ENCODE data around the gene RANGAP1. TPM values are rescaled to one million over a fixed set of nuclear protein-coding genes. Genes with fewer than 3 reads are reported as not detected.

RANGAP1 gene
- total RNA-seq, 1 experiment from 2014 or later = 177 TPM

DNA sequence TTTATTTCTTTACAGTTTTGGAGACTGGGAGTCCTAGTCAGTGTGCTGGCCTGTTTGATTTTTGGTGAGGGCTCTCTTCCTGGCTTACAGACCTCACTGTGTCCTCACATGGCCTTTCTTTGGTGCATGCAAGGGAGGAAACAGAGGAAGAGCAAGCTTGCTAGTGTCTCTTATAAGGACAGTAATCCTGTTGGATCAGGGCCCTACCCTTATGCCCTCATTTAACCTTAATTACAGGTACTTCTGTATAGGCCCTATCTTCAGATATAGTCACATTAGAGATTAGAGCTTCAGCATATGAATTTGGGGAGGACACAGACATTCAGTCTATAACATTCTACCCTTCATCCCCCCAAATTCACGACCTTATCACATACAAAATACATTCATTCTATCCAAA lies 29.6 kb upstream of the RANGAP1 start:
- Histone ChIP-seq H3K4me1 (ENCODE audit: insufficient read depth, low read length, poor library complexity, severe bottlenecking) (no peaks in the 10 kb centered on the region), H3K27me3 (replicated peaks; ENCODE audit: insufficient read depth, low read depth, low read length, poor library complexity) (no peaks in the 10 kb centered on the region), H3K27ac (ENCODE audit: low read depth, low read length, poor library complexity, severe bottlenecking) (no peak overlapping the region), H3K36me3 (ENCODE audit: insufficient read depth, low read length, poor library complexity, severe bottlenecking) (no peaks in the 10 kb centered on the region), H3K9me3 (ENCODE audit: low read depth, low read length, poor library complexity, severe bottlenecking) (no peaks in the 10 kb centered on the region), H3K4me3 (ENCODE audit: low read depth, low read length, poor library complexity, severe bottlenecking) (no peak overlapping the region)
- POLR2A ChIA-PET (ENCODE audit: low non-redundant PET) = no interaction called here
- intact Hi-C loops (cut with micrococcal nuclease; ENCODE audit: unreplicated experiment) = no loop called here
- TF ChIP-seq EZH2 (IDR thresholded peaks at IDR 0.05; ENCODE audit: borderline replicate concordance, low read depth, low read length, poor library complexity, severe bottlenecking) = no peak
- TF ChIP-seq, protein P1, sequence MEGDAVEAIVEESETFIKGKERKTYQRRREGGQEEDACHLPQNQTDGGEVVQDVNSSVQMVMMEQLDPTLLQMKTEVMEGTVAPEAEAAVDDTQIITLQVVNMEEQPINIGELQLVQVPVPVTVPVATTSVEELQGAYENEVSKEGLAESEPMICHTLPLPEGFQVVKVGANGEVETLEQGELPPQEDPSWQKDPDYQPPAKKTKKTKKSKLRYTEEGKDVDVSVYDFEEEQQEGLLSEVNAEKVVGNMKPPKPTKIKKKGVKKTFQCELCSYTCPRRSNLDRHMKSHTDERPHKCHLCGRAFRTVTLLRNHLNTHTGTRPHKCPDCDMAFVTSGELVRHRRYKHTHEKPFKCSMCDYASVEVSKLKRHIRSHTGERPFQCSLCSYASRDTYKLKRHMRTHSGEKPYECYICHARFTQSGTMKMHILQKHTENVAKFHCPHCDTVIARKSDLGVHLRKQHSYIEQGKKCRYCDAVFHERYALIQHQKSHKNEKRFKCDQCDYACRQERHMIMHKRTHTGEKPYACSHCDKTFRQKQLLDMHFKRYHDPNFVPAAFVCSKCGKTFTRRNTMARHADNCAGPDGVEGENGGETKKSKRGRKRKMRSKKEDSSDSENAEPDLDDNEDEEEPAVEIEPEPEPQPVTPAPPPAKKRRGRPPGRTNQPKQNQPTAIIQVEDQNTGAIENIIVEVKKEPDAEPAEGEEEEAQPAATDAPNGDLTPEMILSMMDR (conservative IDR thresholded peaks at IDR 0.05; ENCODE audit: low read depth, low read length) = no peak
- CTCF ChIA-PET = no interaction called here
- no peak for DNase-seq (ENCODE audit: low spot score)
- no TSS peak for BruUV-seq (replicated peaks)

DNA sequence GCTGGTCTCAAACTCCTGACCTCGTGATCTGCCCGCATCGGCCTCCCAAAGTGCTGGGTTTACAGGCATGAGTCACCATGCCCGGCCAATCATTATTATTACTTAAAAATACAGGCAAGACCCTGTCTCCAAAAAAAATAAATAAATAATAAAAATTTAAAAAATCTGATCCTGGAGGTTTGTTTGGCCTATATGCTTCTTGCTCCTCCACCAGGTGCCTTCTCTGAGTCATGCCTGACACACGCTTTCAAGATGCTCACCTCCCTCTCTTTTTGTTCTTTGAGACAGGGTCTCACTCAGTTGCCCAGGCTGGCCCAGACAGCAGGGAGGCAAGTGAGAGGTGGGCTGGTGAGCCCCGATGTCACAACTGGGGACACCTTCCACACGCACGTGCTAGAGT lies 28.8 kb upstream of the RANGAP1 start:
- Histone ChIP-seq H3K9me3 (ENCODE audit: low read depth, low read length, poor library complexity, severe bottlenecking) (no peaks in the 10 kb centered on the region), H3K4me1 (ENCODE audit: insufficient read depth, low read length, poor library complexity, severe bottlenecking) (no peaks in the 10 kb centered on the region), H3K27ac (ENCODE audit: low read depth, low read length, poor library complexity, severe bottlenecking) (no peak overlapping the region), H3K4me3 (ENCODE audit: low read depth, low read length, poor library complexity, severe bottlenecking) (no peak overlapping the region), H3K36me3 (ENCODE audit: insufficient read depth, low read length, poor library complexity, severe bottlenecking) (no peaks in the 10 kb centered on the region), H3K27me3 (replicated peaks; ENCODE audit: insufficient read depth, low read depth, low read length, poor library complexity) (no peaks in the 10 kb centered on the region)
- ChIA-PET POLR2A (ENCODE audit: low non-redundant PET) (no interaction called here), CTCF (no interaction called here)
- DNase-seq (ENCODE audit: low spot score) = no peak
- intact Hi-C loops (cut with micrococcal nuclease; ENCODE audit: unreplicated experiment) = no loop called here
- no TSS peak for BruUV-seq (replicated peaks)
- TF ChIP-seq EZH2 (IDR thresholded peaks at IDR 0.05; ENCODE audit: borderline replicate concordance, low read depth, low read length, poor library complexity, severe bottlenecking) = no peak
- TF ChIP-seq, protein P1 (conservative IDR thresholded peaks at IDR 0.05; ENCODE audit: low read depth, low read length) = no peak

DNA sequence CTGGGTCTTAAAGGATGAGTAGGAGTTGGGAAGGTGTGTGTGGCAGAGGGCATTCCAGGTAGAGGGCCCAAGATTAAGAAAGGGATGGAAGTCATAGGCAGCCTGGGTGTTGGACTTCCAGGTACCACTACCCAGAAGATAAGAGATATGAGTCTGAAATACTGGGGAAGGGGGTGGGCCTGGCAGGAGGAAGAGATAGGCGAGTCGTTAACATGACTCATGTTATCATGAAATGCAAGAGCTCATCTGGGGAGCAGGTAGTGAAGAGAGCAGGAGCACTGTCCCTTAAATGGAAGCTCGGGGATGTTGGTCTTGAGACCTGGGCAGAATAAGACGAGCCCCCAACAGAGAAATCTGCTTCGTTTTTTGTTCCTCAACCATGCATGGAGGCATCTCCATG lies 25.5 kb upstream of the RANGAP1 start:
- H3K4me1 ChIP-seq (ENCODE audit: insufficient read depth, low read length, poor library complexity, severe bottlenecking) = peaks cover 16% of the 10 kb centered on the region
- no TSS peak for BruUV-seq (replicated peaks)
- DNase-seq (ENCODE audit: low spot score) = no peak
- H3K9me3 ChIP-seq (ENCODE audit: low read depth, low read length, poor library complexity, severe bottlenecking) = no peaks in the 10 kb centered on the region
- no peak overlapping the region for H3K4me3 ChIP-seq (ENCODE audit: low read depth, low read length, poor library complexity, severe bottlenecking)
- TF ChIP-seq, protein P1 (conservative IDR thresholded peaks at IDR 0.05; ENCODE audit: low read depth, low read length) = no peak
- no peak for TF ChIP-seq EZH2 (IDR thresholded peaks at IDR 0.05; ENCODE audit: borderline replicate concordance, low read depth, low read length, poor library complexity, severe bottlenecking)
- H3K27me3 ChIP-seq (replicated peaks; ENCODE audit: insufficient read depth, low read depth, low read length, poor library complexity) = no peaks in the 10 kb centered on the region
- peaks cover 6% of the 10 kb centered on the region for H3K36me3 ChIP-seq (ENCODE audit: insufficient read depth, low read length, poor library complexity, severe bottlenecking)
- ChIA-PET CTCF (no interaction called here), POLR2A (ENCODE audit: low non-redundant PET) (no interaction called here)
- intact Hi-C loops (cut with micrococcal nuclease; ENCODE audit: unreplicated experiment) = no loop called here
- H3K27ac ChIP-seq (ENCODE audit: low read depth, low read length, poor library complexity, severe bottlenecking) = no peak overlapping the region
